Spleen (tissue), 11 donors: ENCODE measurements around the gene BANP. TPM values are rescaled to one million over a fixed set of nuclear protein-coding genes. Genes with fewer than 3 reads are reported as not detected.
"Not testable (repeated sequence)": the region's sequence is repeated elsewhere in the genome, so short reads cannot be mapped to it uniquely, and the experiment has no call there.

Experiments used
- DNase-seq: peaks from one replicate; pipeline ENCODE4 v3.0.0-alpha.2; 2020
- H3K27ac ChIP-seq, 8 donors: fragments of 200-600 bp; sonication (generic) in 7 of 8; 1 replicate in 4 of 8; 2 replicates in 4 of 8; pipeline versions ENCODE4 v1.5.0 to v1.8.0; 2016 to 2021; ENCODE audit warnings: inconsistent platforms in 4 of 8, mild to moderate bottlenecking in 4 of 8, moderate library complexity in 1 of 8
- H3K27me3 ChIP-seq, 7 donors: fragments of 200-600 bp; sonication (generic) in 6 of 7; replicated peaks in 1 of 7; 1 replicate in 4 of 7; 2 replicates in 3 of 7; pipeline versions ENCODE4 v1.5.0 to v1.8.0; 2016 to 2021; ENCODE audit warnings: inconsistent platforms in 3 of 7, mild to moderate bottlenecking in 1 of 7
- H3K36me3 ChIP-seq, 6 donors: fragments of 200-600 bp; sonication (generic) in 5 of 6; 1 replicate in 4 of 6; 2 replicates in 2 of 6; pipeline versions ENCODE4 v1.5.0 to v1.8.0; 2016 to 2021; ENCODE audit warnings: inconsistent platforms in 2 of 6
- H3K4me1 ChIP-seq, 6 donors: fragments of 200-600 bp; sonication (generic) in 5 of 6; 1 replicate in 3 of 6; 2 replicates in 3 of 6; pipeline versions ENCODE4 v1.5.0 to v1.8.0; 2016 to 2021; ENCODE audit warnings: inconsistent platforms in 3 of 6
- H3K4me3 ChIP-seq, 8 donors: fragments of 200-600 bp; sonication (generic) in 7 of 8; 1 replicate in 4 of 8; 2 replicates in 4 of 8; pipeline versions ENCODE4 v1.5.0 to v1.8.0; 2016 to 2021; ENCODE audit warnings: inconsistent platforms in 4 of 8, mild to moderate bottlenecking in 4 of 8, moderate library complexity in 2 of 8
- H3K9me3 ChIP-seq, 8 donors: fragments of 200-600 bp; sonication (generic) in 7 of 8; 1 replicate in 4 of 8; 2 replicates in 4 of 8; pipeline versions ENCODE4 v1.5.0 to v1.8.0; 2016 to 2021; ENCODE audit warnings: inconsistent platforms in 4 of 8
- CTCF ChIP-seq, 11 experiments: fragments of 200-600 bp in 7 of 11; fragments of 450-650 bp in 4 of 11; sonication (generic) in 4 of 11; IDR thresholded peaks in 8 of 11; conservative IDR thresholded peaks in 3 of 11; 1 replicate in 7 of 11; 2 replicates in 4 of 11; pipeline versions ENCODE4 v1.4.0 to v1.8.0; 2016 to 2021; ENCODE audit warnings: antibody characterized with exemption in 11 of 11, inconsistent platforms in 4 of 11, mild to moderate bottlenecking in 1 of 11
- POLR2A ChIP-seq, 3 donors: fragments of 450-650 bp; IDR thresholded peaks; one replicate each; pipeline ENCODE4 v1.5.1; 2017; ENCODE audit warnings: antibody characterized with exemption in 3 of 3, mild to moderate bottlenecking in 1 of 3
- POLR2AphosphoS5 ChIP-seq, 3 donors: sonication (generic); formaldehyde crosslinking; IDR thresholded peaks; one replicate each; pipeline ENCODE4 v1.5.1; 2017; ENCODE audit warnings: antibody characterized with exemption in 3 of 3
- WGBS, 5 donors: extraction: QIAGEN DNeasy Blood & Tissue Kit in 3 of 5; methylation state at CpG; one replicate each; pipeline versions ENCODE4 v1.1.5 to v1.1.7; 2013 to 2018; 5-methylcytosine and 5-hydroxymethylcytosine counted together
- intact Hi-C: fragments of 100-400 bp; cut with DNase I; formaldehyde crosslinking; loops from one replicate; pipeline ENCODE4 v1.15.0; 2023; ENCODE audit warnings: low total_unique reads
- polyA plus RNA-seq, 3 donors: library from polyadenylated mRNA; stranded (reverse); fragments of 200-250 nt; gene quantifications; one replicate each; pipeline ENCODE4 v1.2.1, GENCODE V29; 2013
- total RNA-seq, 7 donors: library from RNA; depleted of rRNA in 3 of 7; stranded (reverse); fragments of >200 nt in 3 of 7; fragmentation: NEBNext Ultra II Directional in 4 of 7; extraction: Animal tissue kit (Norgen Biotek cat#: 25700) in 4 of 7; gene quantifications; one replicate each; pipeline versions ENCODE4 v1.1.0 to v1.2.1, GENCODE V29; 2016 to 2021
- donor health status: healthy with polysubstance abuse.
- donor health status: DM: no; HTN: no; CAD: no; lungs with moderate emphysema.
- donor health status: DM: no; HTN: no; CAD: no.
- donor health status: Bipolar disorder and iron deficiency.
- donor health status: healthy.
- donor health status: DM: no; HTN: no; CAD: no.
- donor health status: DM: yes; HTN: yes; CAD: no.

Gene BANP
- total and polyA plus RNA-seq, 10 donors: 15.9 to 57.1 (median 42.7) TPM

GRCh38 chr16:88108762-88109161 lies 157.5 kb downstream of the BANP start:
- Histone ChIP-seq H3K27me3 (no peaks in the 10 kb centered on the region), H3K36me3 (no peaks in the 10 kb centered on the region), H3K27ac (no peak overlapping the region), H3K9me3 (no peaks in the 10 kb centered on the region), H3K4me3 (no peak overlapping the region), H3K4me1 (no peaks in the 10 kb centered on the region)
- no peak for TF ChIP-seq CTCF (IDR thresholded peaks at IDR 0.05 in 8 of 11, conservative IDR thresholded peaks at IDR 0.05 in 3 of 11)
- TF ChIP-seq POLR2AphosphoS5 (IDR thresholded peaks at IDR 0.05): no peak
- TF ChIP-seq POLR2A (IDR thresholded peaks at IDR 0.05): no peak
- no peak for DNase-seq
- intact Hi-C loops: no loop called here
- WGBS, 5 donors: 92 to 99% (median 95%) methylated on average over 9 to 12 of the region's 12 CpGs

- intact Hi-C loops, H3K4me1 ChIP-seq, H3K9me3 ChIP-seq, DNase-seq, H3K4me3 ChIP-seq, H3K27me3 ChIP-seq, H3K27ac ChIP-seq, H3K36me3 ChIP-seq: not testable (repeated sequence)
- 84 to 87% (median 87%) methylated on average over 21 to 28 of the region's 28 CpGs for WGBS, 5 donors
These were observed 158.7 kb downstream of the BANP start for GRCh38 chr16:88109726-88110621.

- H3K27ac ChIP-seq, H3K36me3 ChIP-seq, H3K4me1 ChIP-seq, DNase-seq, H3K27me3 ChIP-seq, intact Hi-C loops, H3K4me3 ChIP-seq, H3K9me3 ChIP-seq: not testable (repeated sequence)
- 34 to 48% (median 40%) methylated on average over 12 to 21 of the region's 21 CpGs for WGBS, 5 donors
These were observed 159.8 kb downstream of the BANP start for GRCh38 chr16:88110875-88111494.

- peaks cover 0 to 12% (median 0%) of the 10 kb centered on the region in 7 donors for H3K27me3 ChIP-seq
- intact Hi-C loops, H3K9me3 ChIP-seq, H3K27ac ChIP-seq, DNase-seq, H3K4me3 ChIP-seq, H3K36me3 ChIP-seq, H3K4me1 ChIP-seq: not testable (repeated sequence)
- 84 to 90% (median 87%) methylated on average over 13 of the region's 13 CpGs for WGBS, 5 donors
These were observed 160.7 kb downstream of the BANP start for GRCh38 chr16:88111976-88112375.

- Histone ChIP-seq H3K27me3 (peaks cover 0 to 12% (median 0%) of the 10 kb centered on the region in 7 donors), H3K36me3 (no peaks in the 10 kb centered on the region), H3K4me3 (no peak overlapping the region), H3K27ac (no peak overlapping the region), H3K9me3 (no peaks in the 10 kb centered on the region), H3K4me1 (no peaks in the 10 kb centered on the region)
- intact Hi-C loops: no loop called here
- no peak for TF ChIP-seq POLR2A (IDR thresholded peaks at IDR 0.05)
- TF ChIP-seq CTCF (IDR thresholded peaks at IDR 0.05 in 8 of 11, conservative IDR thresholded peaks at IDR 0.05 in 3 of 11): no peak
- TF ChIP-seq POLR2AphosphoS5 (IDR thresholded peaks at IDR 0.05): no peak
- 74 to 85% (median 81%) methylated on average over 19 to 20 of the region's 20 CpGs for WGBS, 5 donors
- no peak for DNase-seq
These were observed 162.4 kb downstream of the BANP start for GRCh38 chr16:88113545-88114045.

GRCh38 chr16:88114541-88115228 lies 163.5 kb downstream of the BANP start:
- H3K9me3 ChIP-seq, H3K36me3 ChIP-seq, DNase-seq, H3K4me1 ChIP-seq, intact Hi-C loops, H3K4me3 ChIP-seq, H3K27ac ChIP-seq: not testable (repeated sequence)
- WGBS, 5 donors: 33 to 61% (median 40%) methylated on average over 19 to 22 of the region's 22 CpGs
- peaks cover 0 to 12% (median 0%) of the 10 kb centered on the region in 7 donors for H3K27me3 ChIP-seq
